HEK293 (cell line): ENCODE data around the gene RASA3.

ENCODE experiments used
- ZBTB7A ChIP-seq: fragments of 450-650 bp; formaldehyde crosslinking; IDR thresholded peaks from 2 replicates; pipeline ENCODE4 v1.5.1; 2016; ENCODE audit warnings: low read depth, missing biosample characterization, missing genetic modification characterization
- ZNF274 ChIP-seq, 2 experiments: fragments of 200-500 bp in 1 of 2; fragments of 450-650 bp in 1 of 2; sonication (Bioruptor generic) in 1 of 2; formaldehyde crosslinking in 1 of 2; IDR thresholded peaks; 2 replicates each; pipeline versions ENCODE4 v1.5.1 to v1.6.1; 2014 to 2016; ENCODE audit warnings: borderline replicate concordance in 1 of 2, inconsistent platforms in 1 of 2, low read length in 1 of 2, missing biosample characterization in 1 of 2, missing genetic modification characterization in 1 of 2
- TF ChIP-seq, protein P1 (sequence below): fragments of 450-650 bp; formaldehyde crosslinking; IDR thresholded peaks from 2 replicates; pipeline ENCODE4 v1.5.1; 2016; ENCODE audit warnings: missing biosample characterization, missing genetic modification characterization
- TF ChIP-seq, protein P2 (sequence below): fragments of 450-650 bp; formaldehyde crosslinking; IDR thresholded peaks from 2 replicates; pipeline ENCODE4 v1.5.1; 2016; ENCODE audit warnings: missing biosample characterization, missing genetic modification characterization, borderline replicate concordance
- TF ChIP-seq, protein P3 (sequence below): fragments of 450-650 bp; formaldehyde crosslinking; IDR thresholded peaks from 2 replicates; pipeline ENCODE4 v1.5.1; 2016; ENCODE audit warnings: missing biosample characterization, missing genetic modification characterization

DNA sequence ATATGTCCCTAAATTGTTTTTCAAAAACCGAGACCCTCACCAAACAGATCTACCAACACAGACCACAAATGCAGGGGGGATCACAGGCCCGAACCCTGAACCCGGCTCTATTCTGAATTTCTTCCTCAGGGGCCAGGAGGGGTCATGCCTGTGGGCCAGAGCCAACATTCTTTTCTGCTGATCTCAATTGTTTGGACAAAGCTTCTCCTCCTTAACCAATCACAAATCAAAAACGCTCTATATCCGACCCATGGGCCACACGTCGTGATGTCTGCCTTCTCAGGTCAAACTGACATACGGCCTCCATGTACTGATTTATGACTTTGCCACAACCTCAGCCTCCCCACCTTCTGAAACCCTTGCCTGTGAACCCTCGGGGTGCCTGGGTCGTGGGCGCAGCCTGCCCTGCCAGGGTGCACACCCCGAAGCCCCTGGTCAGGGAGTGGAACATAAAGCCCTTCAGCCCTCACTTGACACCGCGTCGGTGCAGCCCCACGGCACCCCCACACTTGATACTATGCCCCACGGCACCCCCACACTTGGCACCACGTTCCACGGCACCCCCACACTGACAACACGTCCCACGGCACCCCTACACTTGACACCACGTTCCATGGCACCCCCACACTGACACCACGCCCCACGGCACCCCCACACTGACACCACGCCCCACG lies 100.2 kb downstream of the RASA3 start:
- TF ChIP-seq ZNF274 (IDR thresholded peaks at IDR 0.05; ENCODE audit: low read length) (no peak), ZNF274 (tag by site-specific recombination; IDR thresholded peaks at IDR 0.05; ENCODE audit: borderline replicate concordance) (no peak), ZBTB7A (tag by site-specific recombination) (no peak)
- TF ChIP-seq, protein P1, sequence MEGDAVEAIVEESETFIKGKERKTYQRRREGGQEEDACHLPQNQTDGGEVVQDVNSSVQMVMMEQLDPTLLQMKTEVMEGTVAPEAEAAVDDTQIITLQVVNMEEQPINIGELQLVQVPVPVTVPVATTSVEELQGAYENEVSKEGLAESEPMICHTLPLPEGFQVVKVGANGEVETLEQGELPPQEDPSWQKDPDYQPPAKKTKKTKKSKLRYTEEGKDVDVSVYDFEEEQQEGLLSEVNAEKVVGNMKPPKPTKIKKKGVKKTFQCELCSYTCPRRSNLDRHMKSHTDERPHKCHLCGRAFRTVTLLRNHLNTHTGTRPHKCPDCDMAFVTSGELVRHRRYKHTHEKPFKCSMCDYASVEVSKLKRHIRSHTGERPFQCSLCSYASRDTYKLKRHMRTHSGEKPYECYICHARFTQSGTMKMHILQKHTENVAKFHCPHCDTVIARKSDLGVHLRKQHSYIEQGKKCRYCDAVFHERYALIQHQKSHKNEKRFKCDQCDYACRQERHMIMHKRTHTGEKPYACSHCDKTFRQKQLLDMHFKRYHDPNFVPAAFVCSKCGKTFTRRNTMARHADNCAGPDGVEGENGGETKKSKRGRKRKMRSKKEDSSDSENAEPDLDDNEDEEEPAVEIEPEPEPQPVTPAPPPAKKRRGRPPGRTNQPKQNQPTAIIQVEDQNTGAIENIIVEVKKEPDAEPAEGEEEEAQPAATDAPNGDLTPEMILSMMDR = no peak
- TF ChIP-seq, protein P2, sequence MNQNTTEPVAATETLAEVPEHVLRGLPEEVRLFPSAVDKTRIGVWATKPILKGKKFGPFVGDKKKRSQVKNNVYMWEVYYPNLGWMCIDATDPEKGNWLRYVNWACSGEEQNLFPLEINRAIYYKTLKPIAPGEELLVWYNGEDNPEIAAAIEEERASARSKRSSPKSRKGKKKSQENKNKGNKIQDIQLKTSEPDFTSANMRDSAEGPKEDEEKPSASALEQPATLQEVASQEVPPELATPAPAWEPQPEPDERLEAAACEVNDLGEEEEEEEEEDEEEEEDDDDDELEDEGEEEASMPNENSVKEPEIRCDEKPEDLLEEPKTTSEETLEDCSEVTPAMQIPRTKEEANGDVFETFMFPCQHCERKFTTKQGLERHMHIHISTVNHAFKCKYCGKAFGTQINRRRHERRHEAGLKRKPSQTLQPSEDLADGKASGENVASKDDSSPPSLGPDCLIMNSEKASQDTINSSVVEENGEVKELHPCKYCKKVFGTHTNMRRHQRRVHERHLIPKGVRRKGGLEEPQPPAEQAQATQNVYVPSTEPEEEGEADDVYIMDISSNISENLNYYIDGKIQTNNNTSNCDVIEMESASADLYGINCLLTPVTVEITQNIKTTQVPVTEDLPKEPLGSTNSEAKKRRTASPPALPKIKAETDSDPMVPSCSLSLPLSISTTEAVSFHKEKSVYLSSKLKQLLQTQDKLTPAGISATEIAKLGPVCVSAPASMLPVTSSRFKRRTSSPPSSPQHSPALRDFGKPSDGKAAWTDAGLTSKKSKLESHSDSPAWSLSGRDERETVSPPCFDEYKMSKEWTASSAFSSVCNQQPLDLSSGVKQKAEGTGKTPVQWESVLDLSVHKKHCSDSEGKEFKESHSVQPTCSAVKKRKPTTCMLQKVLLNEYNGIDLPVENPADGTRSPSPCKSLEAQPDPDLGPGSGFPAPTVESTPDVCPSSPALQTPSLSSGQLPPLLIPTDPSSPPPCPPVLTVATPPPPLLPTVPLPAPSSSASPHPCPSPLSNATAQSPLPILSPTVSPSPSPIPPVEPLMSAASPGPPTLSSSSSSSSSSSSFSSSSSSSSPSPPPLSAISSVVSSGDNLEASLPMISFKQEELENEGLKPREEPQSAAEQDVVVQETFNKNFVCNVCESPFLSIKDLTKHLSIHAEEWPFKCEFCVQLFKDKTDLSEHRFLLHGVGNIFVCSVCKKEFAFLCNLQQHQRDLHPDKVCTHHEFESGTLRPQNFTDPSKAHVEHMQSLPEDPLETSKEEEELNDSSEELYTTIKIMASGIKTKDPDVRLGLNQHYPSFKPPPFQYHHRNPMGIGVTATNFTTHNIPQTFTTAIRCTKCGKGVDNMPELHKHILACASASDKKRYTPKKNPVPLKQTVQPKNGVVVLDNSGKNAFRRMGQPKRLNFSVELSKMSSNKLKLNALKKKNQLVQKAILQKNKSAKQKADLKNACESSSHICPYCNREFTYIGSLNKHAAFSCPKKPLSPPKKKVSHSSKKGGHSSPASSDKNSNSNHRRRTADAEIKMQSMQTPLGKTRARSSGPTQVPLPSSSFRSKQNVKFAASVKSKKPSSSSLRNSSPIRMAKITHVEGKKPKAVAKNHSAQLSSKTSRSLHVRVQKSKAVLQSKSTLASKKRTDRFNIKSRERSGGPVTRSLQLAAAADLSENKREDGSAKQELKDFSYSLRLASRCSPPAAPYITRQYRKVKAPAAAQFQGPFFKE = no peak
- TF ChIP-seq, protein P3, sequence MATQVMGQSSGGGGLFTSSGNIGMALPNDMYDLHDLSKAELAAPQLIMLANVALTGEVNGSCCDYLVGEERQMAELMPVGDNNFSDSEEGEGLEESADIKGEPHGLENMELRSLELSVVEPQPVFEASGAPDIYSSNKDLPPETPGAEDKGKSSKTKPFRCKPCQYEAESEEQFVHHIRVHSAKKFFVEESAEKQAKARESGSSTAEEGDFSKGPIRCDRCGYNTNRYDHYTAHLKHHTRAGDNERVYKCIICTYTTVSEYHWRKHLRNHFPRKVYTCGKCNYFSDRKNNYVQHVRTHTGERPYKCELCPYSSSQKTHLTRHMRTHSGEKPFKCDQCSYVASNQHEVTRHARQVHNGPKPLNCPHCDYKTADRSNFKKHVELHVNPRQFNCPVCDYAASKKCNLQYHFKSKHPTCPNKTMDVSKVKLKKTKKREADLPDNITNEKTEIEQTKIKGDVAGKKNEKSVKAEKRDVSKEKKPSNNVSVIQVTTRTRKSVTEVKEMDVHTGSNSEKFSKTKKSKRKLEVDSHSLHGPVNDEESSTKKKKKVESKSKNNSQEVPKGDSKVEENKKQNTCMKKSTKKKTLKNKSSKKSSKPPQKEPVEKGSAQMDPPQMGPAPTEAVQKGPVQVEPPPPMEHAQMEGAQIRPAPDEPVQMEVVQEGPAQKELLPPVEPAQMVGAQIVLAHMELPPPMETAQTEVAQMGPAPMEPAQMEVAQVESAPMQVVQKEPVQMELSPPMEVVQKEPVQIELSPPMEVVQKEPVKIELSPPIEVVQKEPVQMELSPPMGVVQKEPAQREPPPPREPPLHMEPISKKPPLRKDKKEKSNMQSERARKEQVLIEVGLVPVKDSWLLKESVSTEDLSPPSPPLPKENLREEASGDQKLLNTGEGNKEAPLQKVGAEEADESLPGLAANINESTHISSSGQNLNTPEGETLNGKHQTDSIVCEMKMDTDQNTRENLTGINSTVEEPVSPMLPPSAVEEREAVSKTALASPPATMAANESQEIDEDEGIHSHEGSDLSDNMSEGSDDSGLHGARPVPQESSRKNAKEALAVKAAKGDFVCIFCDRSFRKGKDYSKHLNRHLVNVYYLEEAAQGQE (tag by site-specific recombination) = no peak
